GM18498 (cell line): Measurements from ENCODE around the gene TSPEAR.
"Not testable (repeated sequence)": the region's sequence is repeated elsewhere in the genome, so short reads cannot be mapped to it uniquely, and the experiment has no call there.

ENCODE experiments used
- ATAC-seq: cut with Tn5 transposase; IDR thresholded peaks from one replicate; pipeline ENCODE4 v1.9.1; 2021; ENCODE audit warnings: mild to moderate bottlenecking, moderate library complexity; ENCODE audit not compliant: unreplicated experiment

TSPEAR gene

DNA sequence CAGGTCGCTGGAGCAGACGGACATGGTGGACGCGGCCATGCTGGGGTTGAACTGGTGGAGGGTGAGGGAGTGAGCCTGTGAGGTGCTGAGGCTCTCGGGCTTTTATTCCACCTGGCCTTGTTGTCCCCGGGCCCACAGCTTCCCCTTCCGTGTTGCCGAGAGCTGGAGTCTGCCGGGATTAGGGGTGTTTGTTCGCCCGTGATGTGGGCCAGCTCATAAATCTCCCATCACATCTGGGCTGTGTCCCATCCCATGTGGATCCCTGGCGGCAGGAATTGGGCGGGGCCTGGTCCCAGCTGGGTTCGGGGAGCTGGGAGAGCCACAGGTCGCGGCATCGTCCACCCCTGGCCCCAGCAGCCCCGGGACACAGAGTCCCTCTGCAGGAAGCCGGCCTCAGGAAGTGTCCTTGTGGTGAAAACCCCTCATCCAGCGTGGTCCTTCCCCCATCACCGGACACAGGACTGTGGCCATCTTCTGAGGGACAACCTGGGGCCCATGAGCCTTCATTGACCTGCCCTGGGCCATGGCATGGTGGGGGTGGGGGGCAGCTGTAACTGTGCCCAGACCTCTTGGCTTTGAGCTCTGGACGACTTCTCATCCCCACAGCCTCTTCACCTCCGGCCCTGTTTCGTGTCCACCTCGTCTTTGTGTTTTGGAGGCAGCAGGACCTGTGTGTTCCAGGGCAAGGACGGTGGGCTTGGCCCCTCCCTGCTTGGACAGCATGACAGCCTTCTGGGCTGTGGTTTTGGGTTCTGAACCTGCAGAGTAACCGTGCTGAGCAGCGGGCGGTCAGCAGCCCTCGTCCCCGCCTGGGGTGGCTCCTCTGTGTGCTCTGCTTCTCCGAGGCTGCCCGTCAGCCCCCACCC, 118.7 kb downstream of the TSPEAR start, which contains the start of gene KRTAP10-6:
Gene KRTAP10-6 (minus strand): TSS at position 60 of the 866 bp plus-strand sequence. CDS start 21 bp downstream, at position 39.
- ATAC-seq = no peak

- not testable (repeated sequence) for ATAC-seq
Observed at GRCh38 chr21:44591801-44592130, 119.6 kb downstream of the TSPEAR start.

- ATAC-seq = not testable (repeated sequence)
Observed at GRCh38 chr21:44590897-44591800, 120.2 kb downstream of the TSPEAR start.

GRCh38 chr21:44590311-44590721, 121.1 kb downstream of the TSPEAR start:
- no peak for ATAC-seq

DNA sequence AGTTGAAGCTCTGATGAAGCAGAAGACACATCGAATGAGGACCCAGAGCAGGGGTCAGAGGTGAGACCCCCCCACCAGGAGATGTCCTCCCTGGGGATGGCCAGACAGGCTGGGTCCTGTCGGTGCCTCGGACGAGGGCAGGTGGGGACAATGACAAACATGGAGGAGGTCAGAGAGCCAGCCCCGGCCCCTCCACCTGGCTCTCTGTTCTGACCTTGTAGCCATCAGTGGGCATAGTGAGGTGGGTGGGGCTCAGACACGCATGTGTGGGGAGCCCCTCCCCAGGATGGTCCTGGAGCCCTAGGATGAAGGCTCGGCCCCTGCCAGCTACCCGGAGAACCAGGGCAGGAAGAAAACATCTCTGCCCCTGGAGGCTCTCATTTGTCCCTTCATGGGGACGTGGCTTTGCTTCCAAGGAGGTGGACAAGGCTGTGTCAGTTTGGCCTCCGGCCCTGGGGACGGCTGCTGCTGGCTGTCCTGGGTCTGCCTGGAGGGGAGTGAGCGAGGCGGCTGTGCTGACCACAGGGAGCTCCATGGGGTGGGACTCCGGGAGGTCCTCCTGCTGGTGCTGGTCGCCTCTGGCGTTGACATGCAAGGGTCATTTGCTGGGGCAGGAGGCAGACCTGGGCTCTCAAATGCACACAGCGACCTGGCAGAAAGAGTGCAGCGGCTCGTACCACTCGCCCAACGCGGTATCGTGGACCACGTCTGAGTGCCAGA, 121.6 kb downstream of the TSPEAR start:
- ATAC-seq = no peak

DNA sequence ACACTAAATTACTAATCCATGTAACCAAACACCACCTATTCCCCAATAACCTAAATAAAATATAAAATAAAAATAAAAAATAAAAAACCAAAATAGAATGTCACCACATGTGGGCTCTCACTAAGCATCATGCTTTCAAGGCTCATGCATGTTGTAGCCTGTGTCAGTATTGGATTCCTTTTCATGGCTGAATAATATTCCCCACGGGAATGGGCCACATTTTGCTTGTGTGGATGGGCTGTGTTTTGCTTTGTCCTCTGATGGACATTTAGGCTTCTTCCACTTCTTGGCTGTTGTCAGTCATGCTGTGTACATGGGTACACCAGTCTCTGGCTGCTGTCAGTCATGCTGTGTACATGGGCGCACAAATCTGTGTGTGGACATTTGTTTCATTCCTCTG, 122.3 kb downstream of the TSPEAR start:
- no peak for ATAC-seq

DNA sequence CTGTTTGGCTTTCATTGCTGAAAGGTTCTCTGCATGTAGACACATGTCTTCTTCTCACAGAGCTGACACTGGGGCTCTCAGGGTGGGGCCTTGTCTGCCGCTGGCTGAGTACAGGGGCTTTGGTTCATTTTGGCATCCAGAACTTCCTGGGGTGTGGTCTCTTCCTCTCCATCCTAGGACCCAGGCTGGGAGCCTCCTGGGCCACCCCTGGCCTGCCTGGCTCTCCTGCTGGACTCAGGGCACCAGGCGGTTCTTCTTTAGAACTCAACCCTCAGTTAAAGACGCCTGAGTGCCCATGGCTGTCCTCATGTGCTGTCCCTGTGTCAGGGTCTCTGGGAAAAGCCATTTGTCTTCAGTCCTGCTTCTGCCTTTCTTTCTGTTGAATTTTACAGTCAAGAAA, 125.5 kb downstream of the TSPEAR start:
- no peak for ATAC-seq

DNA sequence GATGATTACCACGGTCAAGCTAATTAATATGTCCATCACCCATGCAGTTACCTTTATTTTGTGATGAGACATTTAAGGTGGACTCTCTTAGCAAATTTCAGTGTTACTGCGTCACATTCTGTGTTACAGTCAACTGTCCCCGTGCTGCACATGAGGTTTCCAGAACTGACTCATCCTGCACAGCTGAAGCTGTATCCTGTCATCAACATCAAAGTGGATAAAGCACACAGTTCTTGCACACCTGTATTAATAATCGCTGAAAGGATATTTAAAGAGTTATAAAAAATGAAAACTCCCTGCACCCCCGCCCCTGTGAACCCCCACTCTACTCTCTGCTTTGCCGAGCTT, 127.6 kb downstream of the TSPEAR start:
- ATAC-seq = no peak

- ATAC-seq = no peak
Observed at GRCh38 chr21:44583089-44583799, 128.1 kb downstream of the TSPEAR start.

- ATAC-seq = no peak
Observed at GRCh38 chr21:44582055-44582454, 129.3 kb downstream of the TSPEAR start.

GRCh38 chr21:44581158-44581557, 130.2 kb downstream of the TSPEAR start:
- ATAC-seq = no peak

GRCh38 chr21:44580231-44580821, 131.0 kb downstream of the TSPEAR start, which contains the start of gene KRTAP10-5:
Gene KRTAP10-5, minus strand, starts transcription at chr21:44580604. Its CDS starts 26 bp downstream, at chr21:44580578.
- ATAC-seq = not testable (repeated sequence)

DNA sequence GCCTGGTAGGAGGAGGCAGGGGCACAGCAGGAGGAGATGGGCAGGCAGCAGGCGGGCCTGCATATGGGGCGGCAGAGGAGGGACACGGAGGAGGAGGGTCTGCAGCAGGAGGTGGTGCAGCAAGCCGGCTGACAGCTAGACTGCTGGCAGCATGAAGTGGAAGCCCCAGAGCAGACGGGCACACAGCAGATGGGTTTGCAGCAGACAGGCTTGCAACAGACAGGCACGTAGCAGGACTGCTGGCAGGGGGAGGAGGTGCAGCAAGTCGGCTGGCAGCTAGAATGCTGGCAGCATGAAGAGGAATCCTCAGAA, 131.6 kb downstream of the TSPEAR start:
- ATAC-seq = no peak

GRCh38 chr21:44579056-44579832, 132.1 kb downstream of the TSPEAR start:
- no peak for ATAC-seq

DNA sequence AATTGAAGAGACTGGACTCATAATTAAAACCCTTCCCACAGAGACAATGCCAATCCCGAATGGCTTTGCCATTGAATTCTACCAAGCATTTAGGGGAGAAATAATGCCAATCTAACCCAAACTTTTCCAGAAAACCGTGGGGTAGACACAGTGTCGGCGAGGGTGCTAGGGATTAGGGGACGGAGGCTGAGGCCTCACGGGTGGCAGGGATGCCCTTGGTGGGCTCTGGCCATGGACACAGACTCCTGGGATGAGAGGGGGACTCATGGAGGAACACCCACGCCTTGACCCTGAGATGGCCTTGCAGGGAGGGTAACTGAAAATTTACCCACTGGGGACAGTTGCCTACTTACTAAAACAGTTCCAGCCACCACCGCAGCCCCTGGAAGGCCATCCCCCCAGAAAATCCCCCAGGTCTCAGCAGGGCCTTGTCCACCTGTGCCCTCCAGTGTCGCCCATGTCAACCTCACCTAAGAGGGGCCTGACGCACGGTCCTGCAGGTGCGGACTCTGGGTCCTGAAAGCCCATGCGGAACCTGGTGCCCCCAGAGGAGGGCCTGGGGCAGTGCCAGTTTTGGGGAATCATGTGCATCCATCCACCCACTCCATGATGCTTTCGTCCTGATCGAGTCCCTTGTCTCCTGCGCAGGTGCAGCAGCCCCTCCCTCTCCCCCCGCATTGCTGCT, 132.9 kb downstream of the TSPEAR start:
- no peak for ATAC-seq

GRCh38 chr21:44576025-44576420, 135.3 kb downstream of the TSPEAR start:
- no peak for ATAC-seq

DNA sequence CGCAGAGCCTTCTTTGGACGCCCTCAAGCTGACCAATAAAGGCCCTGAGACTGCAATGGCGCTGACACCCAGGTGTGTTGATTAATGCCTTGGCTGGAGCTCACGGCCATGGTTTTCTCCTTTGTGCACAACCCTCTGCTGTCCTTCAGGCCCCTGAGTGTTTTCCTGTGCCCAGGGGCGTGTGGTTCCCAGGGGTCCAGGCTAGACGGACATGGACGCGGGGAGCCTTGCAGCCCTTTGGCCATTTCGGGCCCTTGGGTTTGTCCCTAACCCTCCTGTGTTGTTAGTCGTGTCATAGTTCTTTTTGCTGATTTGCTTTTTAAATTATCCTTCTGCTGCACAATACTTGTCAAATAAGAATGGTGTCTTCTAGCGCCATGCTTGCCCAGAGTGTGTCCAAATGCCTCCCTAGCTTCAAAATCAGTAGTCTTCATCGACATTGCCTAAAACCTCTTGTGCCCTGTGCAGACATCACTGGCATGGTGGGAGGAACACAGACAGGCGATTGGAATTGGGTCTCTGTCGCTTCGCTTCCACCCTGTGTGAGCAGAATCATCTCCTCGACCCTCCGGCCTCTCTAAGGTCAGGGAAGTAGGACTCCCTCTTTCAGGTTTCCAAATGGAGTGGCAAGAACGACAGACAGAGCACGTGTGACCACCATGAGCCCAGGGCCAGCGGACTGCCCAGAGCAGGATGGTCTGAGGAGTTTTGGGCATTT, 135.9 kb downstream of the TSPEAR start:
- ATAC-seq = no peak
